GM19324 (cell line): ENCODE data around the gene LRIT3.

Source experiments
- ATAC-seq: cut with Tn5 transposase; IDR thresholded peaks from one replicate; pipeline ENCODE4 v1.9.1; 2021; ENCODE audit warnings: mild to moderate bottlenecking, moderate library complexity; ENCODE audit not compliant: unreplicated experiment, low FRiP score

Gene LRIT3

GRCh38 chr4:109887071-109887470 is 39.2 kb downstream of the LRIT3 start:
- no peak for ATAC-seq

- no peak for ATAC-seq
Measured at GRCh38 chr4:109890076-109890475, 42.2 kb downstream of the LRIT3 start.

GRCh38 chr4:109902559-109903251 is 54.8 kb downstream of the LRIT3 start:
- ATAC-seq, result no peak

GRCh38 chr4:109908731-109909130 is 60.8 kb downstream of the LRIT3 start:
- ATAC-seq, result no peak

- ATAC-seq, result no peak
Measured at GRCh38 chr4:109910256-109910655, 62.3 kb downstream of the LRIT3 start.

- no peak for ATAC-seq
Measured at GRCh38 chr4:109912706-109913595, 65.0 kb downstream of the LRIT3 start, which contains the start of gene EGF. EGF (plus strand) TSS chr4:109912883; CDS start chr4:109913336, 453 bp downstream.

GRCh38 chr4:109913596-109914241 is 65.8 kb downstream of the LRIT3 start:
- no peak for ATAC-seq

GRCh38 chr4:109914322-109914721 is 66.4 kb downstream of the LRIT3 start:
- ATAC-seq, result no peak

GRCh38 chr4:109915385-109916026 is 67.6 kb downstream of the LRIT3 start:
- no peak for ATAC-seq

GRCh38 chr4:109916027-109916409 is 68.1 kb downstream of the LRIT3 start:
- ATAC-seq, result no peak

- ATAC-seq, result no peak
Measured at GRCh38 chr4:109921384-109921808, 73.5 kb downstream of the LRIT3 start.
